HG03520 (cell line): ENCODE data around the gene NCKAP5L.

ENCODE experiments used
- ATAC-seq: cut with Tn5 transposase; IDR thresholded peaks from one replicate; pipeline ENCODE4 v1.9.1; 2021; ENCODE audit warnings: mild to moderate bottlenecking, moderate library complexity; ENCODE audit not compliant: unreplicated experiment

Gene NCKAP5L

DNA sequence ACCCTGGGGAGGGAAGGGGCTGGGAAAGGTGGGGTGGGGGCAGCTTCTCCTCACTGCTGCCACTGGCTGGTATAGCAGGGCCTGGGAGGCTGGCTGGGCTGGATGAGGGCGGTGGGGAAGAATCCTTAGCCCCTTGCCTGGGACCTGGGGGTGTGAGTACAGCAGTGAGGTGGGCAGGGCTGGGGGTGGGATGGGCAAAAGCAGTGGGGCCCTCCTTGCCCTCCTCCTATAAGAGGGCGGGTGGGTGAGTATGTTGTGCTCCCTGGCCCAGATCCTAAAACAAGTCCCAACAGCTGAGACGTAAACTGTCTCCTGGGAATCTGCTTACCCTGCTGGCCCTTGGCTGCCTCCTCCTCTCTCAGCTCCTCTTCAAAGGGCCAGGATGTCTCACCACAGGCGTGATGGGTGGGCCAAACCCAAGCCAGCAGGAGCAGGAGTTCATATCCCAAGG lies 2.2 kb downstream of the NCKAP5L start:
- no peak for ATAC-seq

DNA sequence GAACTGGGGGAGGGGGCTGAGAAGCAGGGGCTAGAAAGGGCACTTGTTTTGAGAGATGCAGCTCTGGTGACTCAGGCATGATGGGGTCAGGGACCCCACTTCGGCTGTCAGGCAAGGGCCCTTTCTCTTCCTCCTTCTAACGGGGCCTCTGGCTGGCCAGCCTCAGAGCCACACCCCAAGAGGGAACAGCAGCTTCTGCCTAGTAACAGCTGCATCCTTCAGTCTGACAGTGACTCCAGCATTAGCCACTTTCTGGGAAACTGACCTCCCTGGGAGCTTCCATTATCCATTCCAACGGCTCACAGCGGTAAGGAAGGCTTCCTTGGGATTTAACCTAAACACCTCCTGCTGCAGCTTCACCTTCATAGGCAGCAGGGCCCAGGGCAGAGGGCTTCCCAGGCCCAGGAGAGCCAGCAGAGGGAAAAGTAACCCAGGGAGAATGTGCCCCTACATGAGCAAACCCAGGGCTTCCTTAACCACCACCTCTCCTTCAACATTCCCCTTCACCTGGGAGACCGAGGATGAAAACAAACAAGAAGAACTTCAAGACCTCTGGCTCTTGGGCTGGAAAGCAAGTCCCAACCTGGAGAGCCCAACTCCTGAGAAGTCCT lies 2.7 kb downstream of the NCKAP5L start:
- ATAC-seq = no peak

DNA sequence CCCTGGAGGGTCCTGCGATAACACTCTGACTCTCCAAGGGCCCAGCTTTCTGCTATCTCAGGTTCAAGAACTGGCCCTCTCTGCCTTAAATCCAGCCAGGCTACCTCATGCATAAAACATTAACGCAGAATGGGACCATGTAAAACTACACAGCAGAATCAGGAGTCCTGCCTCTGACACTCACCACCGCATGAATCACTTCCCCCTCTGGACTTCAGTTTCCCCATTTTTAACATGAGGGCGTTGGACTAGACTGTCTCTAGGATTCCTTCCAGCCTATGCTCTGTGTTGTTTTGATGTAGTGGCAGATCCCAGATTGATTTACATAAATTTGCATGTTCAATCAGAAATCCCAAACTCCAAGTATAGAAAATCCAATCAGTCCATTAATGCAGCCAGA lies 3.3 kb downstream of the NCKAP5L start:
- ATAC-seq = no peak

DNA sequence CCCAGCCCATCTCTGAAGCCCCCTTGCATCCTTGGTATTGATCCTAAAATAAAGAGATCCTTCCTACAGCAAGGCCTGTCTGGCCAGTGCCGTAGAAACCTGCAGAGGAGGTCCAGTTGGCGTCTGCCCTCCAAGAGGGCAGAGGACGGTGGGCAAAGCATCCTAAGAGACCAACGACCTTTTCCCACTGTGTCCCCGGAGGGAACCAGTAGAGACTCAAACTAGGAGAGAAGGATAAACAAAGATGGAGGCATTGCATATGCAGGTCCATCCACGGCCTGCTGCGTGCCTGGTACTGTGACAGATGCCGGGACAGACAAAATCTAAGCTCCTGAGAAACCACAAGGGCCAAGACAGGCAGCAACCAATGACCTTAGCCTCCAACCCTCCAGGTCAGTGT lies 3.8 kb downstream of the NCKAP5L start:
- no peak for ATAC-seq

DNA sequence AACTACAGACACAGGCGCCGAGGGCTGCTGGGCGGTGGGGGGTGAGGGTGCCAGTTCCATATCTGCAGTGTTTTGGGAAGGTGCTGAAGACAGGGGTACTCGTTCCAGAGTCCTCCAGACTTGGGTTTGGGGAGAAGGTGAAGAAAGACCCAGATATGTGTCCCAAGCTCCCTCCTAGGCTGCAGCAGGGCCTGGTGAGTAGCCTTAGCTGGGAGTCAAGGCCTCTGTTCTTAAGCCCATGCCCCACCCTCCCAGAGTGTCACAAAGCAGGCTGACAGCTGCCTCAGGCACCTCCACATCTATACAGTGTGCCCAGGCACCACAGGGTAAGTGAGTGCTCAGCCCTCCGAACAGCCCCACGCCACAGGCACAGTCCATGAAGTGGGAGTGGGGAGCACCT lies 4.3 kb downstream of the NCKAP5L start:
- ATAC-seq = no peak

DNA sequence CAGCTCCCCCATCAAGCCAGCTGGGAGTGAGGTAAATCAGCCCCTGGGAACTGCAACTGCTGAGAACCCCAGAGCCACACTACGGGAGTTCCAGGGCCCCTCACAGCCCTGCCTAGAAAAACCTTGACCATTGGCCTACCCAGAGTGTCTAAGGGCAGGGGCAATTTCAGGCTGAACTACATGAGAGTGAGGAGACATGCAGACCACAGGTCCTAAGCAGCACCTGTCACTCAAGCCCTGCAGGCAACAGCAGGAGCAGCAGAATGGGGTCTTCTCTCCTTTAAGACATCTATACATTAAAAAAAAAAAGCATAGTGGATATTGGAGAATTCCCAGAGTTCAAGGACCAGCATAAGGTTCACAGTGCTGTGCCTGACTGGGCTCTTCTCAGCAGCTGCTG lies 4.9 kb downstream of the NCKAP5L start:
- ATAC-seq = no peak

DNA sequence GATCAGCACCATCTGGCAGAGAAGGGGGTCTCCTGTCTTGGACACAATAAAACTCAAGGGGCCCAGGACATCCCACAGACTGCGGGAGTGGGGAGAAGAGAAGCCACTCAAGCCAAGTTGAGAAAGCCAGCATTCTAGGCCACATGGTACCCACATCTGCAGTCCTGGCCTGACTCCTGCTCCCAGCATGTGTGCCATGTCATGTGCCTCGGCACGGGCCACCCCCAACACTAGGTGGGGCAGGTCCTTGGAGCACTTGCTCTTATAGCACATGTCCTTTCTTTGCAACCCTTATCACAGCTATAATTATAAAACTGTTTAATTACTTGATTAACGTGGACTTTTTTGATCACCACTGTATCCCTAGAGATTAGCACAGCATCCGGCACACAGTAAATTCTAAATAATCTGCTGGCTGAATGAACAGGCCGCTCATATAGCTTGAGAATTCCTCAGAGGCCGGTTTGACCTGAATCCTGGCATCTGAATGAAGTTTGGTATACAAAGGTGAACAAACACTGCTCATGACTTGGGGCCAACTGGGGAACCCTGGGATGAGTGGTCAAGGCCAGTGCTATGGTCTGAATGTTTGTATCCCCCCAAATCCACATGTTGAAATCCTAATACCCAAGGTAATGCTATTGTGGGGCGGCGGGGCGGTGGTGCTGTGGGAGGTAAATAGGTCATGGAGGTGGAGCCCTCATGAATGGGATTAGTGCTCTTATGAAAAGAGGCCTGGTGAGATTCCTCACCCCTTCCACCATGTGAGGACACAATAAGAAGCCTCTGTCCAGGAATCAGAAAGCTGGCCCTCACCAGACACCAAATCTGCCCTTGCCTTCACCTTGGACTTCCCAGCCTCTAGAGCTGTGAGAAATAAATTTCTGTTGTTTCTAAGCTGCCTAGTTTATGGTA lies 6.6 kb downstream of the NCKAP5L start:
- no peak for ATAC-seq

DNA sequence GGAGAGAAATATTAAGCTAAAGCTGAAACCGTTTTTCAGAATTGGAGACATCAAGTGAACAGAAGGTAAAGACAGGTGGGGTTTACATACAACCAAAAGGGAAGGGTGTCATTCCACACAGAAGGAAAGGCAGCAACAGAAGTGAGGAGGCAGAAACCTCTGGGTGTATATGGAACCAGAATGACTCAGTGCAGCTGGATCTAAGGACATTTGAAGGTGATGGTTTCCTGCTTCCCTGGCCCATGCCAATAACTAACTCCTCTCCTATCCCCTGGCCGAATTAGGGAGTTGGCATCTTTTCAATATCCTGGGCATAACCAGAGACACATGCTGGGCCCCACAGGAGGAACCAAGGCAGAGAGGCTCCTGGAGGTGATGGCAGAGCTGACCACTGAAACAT lies 8.4 kb downstream of the NCKAP5L start:
- ATAC-seq = no peak

DNA sequence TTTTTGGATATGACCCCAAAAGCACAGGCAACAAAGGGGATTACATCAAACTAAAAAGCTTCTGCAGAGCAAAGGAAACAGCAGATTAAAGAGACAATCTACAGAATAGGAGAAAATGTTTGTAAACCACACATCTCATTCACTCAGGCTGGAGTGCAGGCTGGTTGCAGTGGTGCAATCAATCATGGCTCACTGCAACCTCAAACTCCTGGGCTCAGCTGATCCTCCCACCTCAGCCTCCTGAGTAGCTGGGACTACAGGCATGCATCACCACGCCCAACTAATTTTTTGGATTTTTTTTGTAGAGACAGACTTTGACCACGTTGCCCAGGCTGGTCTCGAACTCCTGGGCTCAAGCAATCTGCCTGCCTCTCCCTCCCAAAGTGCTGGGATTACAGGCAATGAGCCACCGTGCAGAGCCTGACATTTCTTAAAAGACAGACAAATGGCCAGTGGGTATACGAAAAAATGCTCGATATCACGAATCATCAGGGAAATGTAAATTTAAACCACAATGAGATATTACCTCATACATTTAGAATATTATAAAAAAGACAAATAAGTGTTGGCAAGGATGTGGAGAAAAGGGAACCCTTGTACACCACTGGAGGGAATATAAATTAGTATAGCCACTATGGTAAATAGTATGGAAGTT lies 9.8 kb downstream of the NCKAP5L start:
- ATAC-seq = no peak

DNA sequence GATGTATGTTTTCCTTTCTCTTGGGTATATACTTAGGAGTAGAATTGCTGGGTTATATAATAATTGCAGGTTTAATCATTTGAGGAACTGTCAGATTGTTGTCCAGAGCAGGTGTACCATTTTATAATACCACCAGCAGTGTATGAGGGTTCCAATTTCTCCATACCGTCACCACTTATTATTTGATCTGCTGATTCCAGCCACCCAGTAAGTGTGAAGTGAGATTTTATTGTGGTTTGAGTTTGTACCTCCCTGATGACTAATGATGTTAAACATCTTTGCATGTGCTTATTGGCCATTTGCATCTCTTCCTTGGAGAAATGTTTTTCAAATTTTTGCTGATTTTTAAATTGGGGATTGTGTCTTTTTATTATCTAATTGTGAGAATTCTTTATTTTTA lies 15.1 kb downstream of the NCKAP5L start:
- no peak for ATAC-seq

DNA sequence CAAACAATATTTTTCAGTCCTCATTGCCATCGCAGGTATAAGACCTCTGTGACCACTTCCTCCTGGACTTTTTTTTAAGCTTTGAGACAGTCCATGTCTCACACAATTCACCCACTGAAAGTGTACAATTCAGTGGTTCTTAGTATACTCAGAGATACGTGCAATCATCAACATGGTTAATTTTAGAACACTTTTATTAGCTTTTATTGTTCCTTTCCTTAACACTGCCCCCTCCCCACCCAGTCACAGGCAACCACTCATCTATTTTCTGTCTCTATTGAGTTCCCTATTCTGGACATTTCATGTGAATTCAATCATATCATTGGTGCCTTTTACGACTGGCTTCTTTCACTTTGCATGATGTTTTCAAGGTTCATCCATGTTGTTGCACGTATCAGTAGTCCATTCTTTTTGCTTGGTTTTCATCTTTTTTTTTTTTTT lies 16.2 kb downstream of the NCKAP5L start:
- no peak for ATAC-seq

DNA sequence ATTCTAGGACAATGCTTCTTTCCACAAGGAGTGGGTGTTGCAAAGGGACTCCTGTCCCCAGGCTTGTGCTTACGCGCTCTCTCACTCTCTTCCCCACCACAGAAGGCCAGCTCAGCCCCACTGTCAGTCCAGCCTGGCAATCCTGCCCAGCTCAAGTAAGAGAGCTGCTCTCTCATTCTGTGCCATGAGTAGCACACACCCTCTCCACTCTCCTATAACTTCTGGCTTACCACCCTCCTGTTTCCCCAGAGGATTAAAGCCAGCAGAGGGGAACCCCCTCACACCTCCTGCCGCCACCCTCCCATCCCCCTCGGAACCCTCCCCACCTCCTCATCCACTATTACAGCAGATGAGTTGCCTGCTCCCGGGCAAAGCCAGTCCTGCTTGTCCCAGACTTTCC lies 17.1 kb downstream of the NCKAP5L start:
- ATAC-seq = no peak

DNA sequence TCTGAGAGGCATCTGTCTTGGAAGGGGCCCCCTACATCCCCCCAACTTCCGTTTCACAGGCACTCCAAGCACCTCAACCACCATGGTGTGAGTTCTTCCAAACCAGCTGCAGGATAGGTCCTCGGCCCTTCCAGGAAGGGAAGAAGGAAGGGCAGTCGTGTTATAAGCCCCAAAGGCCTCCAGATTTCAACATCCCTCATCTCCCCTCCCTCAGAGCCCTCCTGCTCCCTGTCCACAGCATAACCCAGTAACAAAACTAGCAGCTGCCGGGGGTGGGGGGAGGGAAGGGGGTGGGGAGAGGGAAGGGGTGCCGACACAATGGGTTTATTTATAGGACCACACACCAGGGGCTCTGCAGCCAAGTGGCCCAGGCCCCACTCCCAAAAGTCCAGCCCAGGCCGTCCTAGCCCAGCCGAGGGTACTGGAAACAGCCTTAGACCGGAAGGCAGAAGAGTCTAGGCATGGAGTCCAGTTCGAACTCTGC lies 18.3 kb downstream of the NCKAP5L start:
- ATAC-seq = no peak

DNA sequence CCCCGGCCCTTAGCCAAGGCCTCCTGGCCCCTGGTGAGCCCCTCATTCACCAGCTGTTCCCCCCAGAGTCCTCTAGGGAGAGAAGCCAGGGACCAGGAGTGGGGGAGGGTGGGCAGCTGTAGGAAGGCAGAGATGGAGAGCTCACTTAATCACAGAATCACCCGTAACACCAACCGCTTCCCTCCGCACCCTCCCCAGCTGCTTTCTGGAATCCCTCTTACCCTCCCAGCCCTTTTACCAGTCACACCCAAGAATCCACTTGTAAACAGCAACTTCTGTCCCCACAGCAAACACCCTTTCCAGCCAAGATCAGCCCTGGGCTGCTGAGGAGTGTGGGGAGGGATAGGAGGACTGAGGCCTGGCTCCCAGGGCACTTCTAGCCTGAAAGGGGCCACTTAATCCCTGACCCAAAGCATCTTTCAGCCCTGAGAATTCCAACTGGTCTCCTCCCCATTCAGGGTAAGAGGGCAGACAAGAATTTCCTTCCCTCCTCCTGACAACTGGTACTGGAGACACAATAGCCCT lies 18.8 kb downstream of the NCKAP5L start:
- ATAC-seq = no peak

DNA sequence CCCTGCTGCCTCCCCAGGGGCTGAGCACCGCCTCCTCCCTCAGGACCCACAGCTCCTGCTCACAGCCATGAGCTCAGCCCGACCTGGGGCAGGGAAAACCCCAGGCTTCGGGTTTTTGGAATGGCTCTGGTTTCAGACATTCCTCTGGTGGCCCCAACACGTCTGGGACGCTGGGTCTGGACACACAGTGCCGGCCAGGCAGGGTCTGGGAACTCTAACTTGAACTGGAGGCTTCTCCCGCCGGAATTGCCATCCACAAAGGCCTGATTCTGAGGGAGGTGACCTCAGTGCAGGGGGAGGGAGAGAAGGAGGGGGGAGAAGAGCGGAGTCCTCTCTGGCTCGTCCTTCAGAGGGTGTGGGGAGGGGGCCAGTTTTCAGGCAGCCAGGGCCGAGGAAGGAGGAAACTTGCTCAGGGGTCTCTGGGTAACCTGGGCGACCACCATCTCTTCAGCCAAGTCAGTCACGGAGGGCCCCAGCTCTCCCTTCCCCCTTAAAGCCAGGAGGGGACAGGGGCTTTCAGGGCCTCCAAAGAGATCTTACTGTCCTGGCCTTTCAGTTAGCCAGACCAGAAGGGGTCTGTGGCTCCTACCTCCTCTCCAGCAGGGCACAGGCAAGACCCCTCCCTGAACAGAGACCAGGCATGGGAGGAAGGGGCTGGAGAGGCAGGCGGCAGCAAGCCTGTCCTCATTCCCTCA lies 19.4 kb downstream of the NCKAP5L start:
- no peak for ATAC-seq

DNA sequence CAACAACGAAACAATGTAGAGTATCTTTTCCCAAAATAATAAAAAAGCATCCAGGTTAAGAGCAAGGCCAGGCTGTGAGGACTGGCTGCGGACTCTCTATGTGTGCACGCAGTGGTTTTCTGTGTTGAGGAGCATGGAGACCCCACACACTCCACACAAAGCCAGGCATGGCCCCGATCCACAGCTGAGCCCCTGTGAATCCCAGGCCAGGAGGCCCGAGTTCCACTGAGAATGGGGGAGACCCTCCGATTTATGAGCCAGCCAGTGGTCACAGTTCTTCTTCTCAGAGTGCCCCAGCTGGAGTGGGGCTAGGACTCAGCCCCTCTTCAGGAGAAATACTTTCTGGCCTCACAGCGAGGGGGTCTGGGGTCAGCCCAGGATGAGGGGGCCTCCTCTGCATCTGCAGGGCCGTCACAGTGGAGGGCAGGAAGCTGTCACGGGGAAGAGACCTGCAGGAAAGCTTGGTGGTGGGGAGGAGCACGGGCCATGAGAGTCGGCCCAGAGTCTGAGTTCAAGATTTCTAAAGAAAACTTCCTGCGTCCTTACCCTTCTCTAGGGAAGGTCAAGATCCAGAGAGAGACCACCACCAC lies 20.1 kb downstream of the NCKAP5L start:
- ATAC-seq = no peak

DNA sequence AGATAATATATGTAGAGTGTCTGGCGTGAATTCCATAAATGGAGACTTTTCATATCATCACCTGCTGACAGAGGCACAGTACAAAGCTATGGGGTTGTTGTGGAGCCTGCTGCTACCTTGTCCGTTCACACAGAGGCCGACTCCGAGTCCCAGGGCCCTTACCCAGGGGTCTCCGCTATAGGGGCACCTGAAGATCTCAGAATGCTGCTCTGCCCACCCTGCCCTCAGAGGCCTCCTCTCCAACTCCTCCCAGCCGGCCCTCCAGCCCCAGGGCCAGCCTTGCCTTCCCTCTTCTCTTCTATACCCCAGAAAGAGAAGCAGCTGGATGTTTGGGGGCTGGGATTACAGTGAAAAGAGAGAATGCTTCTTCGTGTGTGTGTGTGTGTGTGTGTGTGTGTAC lies 21.3 kb downstream of the NCKAP5L start:
- ATAC-seq = no peak

DNA sequence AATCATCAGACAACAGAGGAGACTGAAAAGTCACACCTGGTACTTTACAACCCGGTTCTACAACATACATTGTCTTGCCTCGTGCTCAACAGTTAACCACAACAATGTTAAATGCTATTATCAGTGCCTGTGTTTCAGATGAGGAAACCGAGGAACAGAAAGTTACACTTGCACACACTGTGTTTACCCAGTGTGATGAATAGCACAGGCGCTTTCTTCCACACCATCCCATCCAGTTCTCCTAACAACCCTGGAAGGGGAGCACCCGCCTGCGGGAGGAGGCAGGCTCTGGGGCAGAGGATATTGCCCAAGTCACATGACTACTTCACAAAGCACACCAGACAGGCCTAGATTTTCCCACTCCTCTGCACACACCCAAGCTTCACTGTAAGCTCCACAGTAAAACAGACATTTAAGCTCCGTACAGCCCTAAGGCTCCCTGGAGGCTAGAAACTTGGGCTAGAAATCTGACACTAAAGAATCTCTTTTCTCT lies 21.8 kb downstream of the NCKAP5L start:
- no peak for ATAC-seq

DNA sequence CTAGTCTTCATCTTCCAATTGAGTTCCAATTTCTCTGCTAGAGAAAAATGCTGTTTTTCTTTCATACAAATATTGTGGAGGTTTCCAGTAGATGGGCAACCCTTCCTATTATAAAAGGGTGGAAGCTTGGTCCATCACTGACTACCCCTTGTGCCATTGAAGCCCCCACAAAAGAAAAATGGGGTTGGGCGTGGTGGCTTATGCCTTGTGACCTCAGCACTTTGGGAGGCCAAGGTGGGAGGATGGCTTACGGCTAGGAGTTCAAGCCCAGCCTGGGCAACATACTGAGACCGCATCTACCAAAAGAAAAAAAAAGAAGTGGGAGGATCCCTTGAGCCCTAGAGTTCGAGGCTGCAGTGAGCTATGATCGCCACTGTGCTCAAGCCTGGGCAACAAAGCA lies 22.8 kb downstream of the NCKAP5L start:
- no peak for ATAC-seq

DNA sequence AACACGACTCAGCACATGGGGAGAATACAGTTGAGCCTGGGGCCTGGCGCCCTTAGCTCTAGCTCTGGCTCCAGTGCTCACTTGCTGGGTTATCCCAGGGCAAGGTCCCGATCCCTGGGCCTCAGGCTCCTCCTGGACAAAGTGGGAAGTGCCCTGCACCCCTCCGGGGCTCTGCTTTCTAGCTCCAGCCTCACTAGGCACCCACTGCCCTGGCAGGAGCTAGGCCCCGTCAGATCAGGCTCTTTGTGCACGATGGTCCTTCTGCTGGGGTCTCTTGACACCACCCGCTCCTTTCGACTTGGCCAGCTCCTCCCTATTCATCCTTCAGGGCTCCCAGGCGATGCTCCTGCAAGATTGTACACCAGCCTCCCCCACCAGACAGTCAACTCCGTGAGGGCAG lies 23.4 kb downstream of the NCKAP5L start:
- no peak for ATAC-seq
